Smooth muscle cell (in vitro differentiated cells): ENCODE results near the gene ANKLE2. TPM values are rescaled to one million over a fixed set of nuclear protein-coding genes. Genes with fewer than 3 reads are reported as not detected.
"Not testable (repeated sequence)": the region's sequence is repeated elsewhere in the genome, so short reads cannot be mapped to it uniquely, and the experiment has no call there.

Source experiments
- DNase-seq: peaks from one replicate; lab custom pipeline; 2025; ENCODE audit not compliant: unreplicated experiment; lab: John Stamatoyannopoulos, UW
- H2AFZ ChIP-seq: fragments of 200-600 bp; sonication (generic); 2 replicates; pipeline ENCODE4 v1.6.0; 2016; ENCODE audit warnings: antibody characterized with exemption, low read depth, mild to moderate bottlenecking
- H3F3A ChIP-seq: fragments of 200-600 bp; sonication (generic); 2 replicates; pipeline ENCODE4 v1.6.0; 2017; ENCODE audit warnings: antibody characterized with exemption, low read depth
- H3K27ac ChIP-seq: fragments of 200-600 bp; sonication (generic); 2 replicates; pipeline ENCODE4 v1.5.1; 2016; ENCODE audit warnings: low read depth, mild to moderate bottlenecking
- H3K27me3 ChIP-seq: fragments of 200-600 bp; sonication (generic); 2 replicates; pipeline ENCODE4 v1.6.1; 2016; ENCODE audit warnings: low read depth, mild to moderate bottlenecking
- H3K36me3 ChIP-seq: fragments of 200-600 bp; sonication (generic); 2 replicates; pipeline ENCODE4 v1.5.1; 2016; ENCODE audit warnings: low read depth
- H3K4me1 ChIP-seq: fragments of 200-600 bp; sonication (generic); 2 replicates; pipeline ENCODE4 v1.5.1; 2016; ENCODE audit warnings: low read depth
- H3K4me2 ChIP-seq: fragments of 200-600 bp; sonication (generic); 2 replicates; pipeline ENCODE4 v1.6.0; 2016; ENCODE audit warnings: mild to moderate bottlenecking
- H3K4me3 ChIP-seq: fragments of 200-600 bp; sonication (generic); 2 replicates; pipeline ENCODE4 v1.5.1; 2016; ENCODE audit warnings: mild to moderate bottlenecking
- H3K79me2 ChIP-seq: fragments of 200-600 bp; sonication (generic); 2 replicates; pipeline ENCODE4 v1.6.0; 2016; ENCODE audit warnings: low read depth, mild to moderate bottlenecking
- H3K9ac ChIP-seq: fragments of 200-600 bp; sonication (generic); 2 replicates; pipeline ENCODE4 v1.6.0; 2016; ENCODE audit warnings: low read depth
- H3K9me3 ChIP-seq: fragments of 200-600 bp; sonication (generic); replicated peaks from 2 replicates; pipeline ENCODE4 v1.5.1; 2016; ENCODE audit warnings: low read depth
- H4K20me1 ChIP-seq: fragments of 200-600 bp; sonication (generic); 2 replicates; pipeline ENCODE4 v1.6.0; 2016; ENCODE audit warnings: low read depth
- WGBS: methylation state at CpG from one replicate; pipeline ENCODE4 v1.1.7; 2016; ENCODE audit warnings: low lambda C conversion rate; 5-methylcytosine and 5-hydroxymethylcytosine counted together
- polyA plus RNA-seq: library from polyadenylated mRNA; unstranded; fragments of >200 nt; fragmentation: Nextera tagmentation; extraction: Ambion mirVana; gene quantifications from 2 replicates; pipeline ENCODE4 v1.2.1, GENCODE V29; 2016
- total RNA-seq: library from RNA; depleted of rRNA; stranded (reverse); fragments of >200 nt; gene quantifications from 2 replicates; pipeline ENCODE4 v1.2.3, GENCODE V29; 2014
- TF ChIP-seq, protein P1 (sequence below): fragments of 200-600 bp; sonication (generic); IDR thresholded peaks from 2 replicates; pipeline ENCODE4 v1.5.1; 2017; ENCODE audit warnings: borderline replicate concordance, mild to moderate bottlenecking, antibody characterized with exemption; ENCODE audit not compliant: insufficient read depth, poor library complexity, severe bottlenecking

ANKLE2 gene
- total and polyA plus RNA-seq, 2 experiments from 2014 or later = 56.4 to 94.8 TPM

- no peak overlapping the region for H2AFZ ChIP-seq
- peaks cover 20% of the 10 kb centered on the region for H3K36me3 ChIP-seq
- no peak overlapping the region for H3K9ac ChIP-seq
- H3K79me2 ChIP-seq = no peaks in the 10 kb centered on the region
- peaks cover 79% of the 10 kb centered on the region for H4K20me1 ChIP-seq
- DNase-seq = no peak
- H3K9me3 ChIP-seq = no peaks in the 10 kb centered on the region
- H3K4me1 ChIP-seq = no peaks in the 10 kb centered on the region
- WGBS = 99% methylated on average over 20 of the region's 20 CpGs
- H3K27me3 ChIP-seq = no peaks in the 10 kb centered on the region
- TF ChIP-seq, protein P1, sequence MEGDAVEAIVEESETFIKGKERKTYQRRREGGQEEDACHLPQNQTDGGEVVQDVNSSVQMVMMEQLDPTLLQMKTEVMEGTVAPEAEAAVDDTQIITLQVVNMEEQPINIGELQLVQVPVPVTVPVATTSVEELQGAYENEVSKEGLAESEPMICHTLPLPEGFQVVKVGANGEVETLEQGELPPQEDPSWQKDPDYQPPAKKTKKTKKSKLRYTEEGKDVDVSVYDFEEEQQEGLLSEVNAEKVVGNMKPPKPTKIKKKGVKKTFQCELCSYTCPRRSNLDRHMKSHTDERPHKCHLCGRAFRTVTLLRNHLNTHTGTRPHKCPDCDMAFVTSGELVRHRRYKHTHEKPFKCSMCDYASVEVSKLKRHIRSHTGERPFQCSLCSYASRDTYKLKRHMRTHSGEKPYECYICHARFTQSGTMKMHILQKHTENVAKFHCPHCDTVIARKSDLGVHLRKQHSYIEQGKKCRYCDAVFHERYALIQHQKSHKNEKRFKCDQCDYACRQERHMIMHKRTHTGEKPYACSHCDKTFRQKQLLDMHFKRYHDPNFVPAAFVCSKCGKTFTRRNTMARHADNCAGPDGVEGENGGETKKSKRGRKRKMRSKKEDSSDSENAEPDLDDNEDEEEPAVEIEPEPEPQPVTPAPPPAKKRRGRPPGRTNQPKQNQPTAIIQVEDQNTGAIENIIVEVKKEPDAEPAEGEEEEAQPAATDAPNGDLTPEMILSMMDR = no peak
- H3K4me2 ChIP-seq = no peak overlapping the region
- no peak overlapping the region for H3K4me3 ChIP-seq
- no peak overlapping the region for H3K27ac ChIP-seq
- peaks cover 4% of the 10 kb centered on the region for H3F3A ChIP-seq
These were observed 16.0 kb upstream of the ANKLE2 start for GRCh38 chr12:132777614-132778013.

DNA sequence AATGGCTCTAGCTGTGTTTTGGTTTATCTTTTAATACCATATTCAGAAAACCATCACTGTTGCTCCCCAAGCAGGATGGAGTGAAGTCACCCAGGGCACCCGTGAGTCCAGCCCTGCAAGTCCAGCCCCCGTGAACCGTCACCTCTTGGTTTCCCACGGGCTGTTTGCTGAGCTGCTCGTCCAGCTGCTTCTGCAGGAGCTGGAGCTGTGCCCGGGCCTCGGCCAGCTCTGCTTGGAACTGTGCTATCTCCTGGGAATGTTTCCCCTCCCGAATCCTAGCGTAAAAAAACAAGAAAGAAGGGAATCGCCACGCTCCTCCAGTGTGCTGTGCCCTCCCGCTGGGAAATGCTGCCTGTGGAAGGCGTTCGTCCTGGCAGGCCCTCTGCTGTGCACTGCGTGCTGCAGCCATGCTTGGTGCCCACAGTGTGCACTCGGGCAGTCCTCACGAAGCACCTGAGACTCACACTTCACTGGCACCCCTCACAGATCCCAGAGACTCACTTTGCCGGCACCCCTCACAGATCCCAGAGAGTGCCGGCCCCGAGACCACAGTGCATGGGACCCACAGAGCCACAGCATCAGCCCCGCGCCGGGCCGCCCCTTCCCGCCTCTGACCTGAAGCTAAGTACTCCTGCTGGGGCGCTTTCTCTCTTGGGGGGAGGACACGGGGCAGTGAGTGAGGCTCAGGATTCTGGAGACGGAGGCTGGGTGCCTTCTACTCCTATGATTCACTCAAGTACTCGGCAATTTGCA is 15.4 kb upstream of the ANKLE2 start:
- no peak overlapping the region for H3K27ac ChIP-seq
- no peak for DNase-seq
- H3K4me1 ChIP-seq = no peaks in the 10 kb centered on the region
- peaks cover 16% of the 10 kb centered on the region for H3K36me3 ChIP-seq
- no peaks in the 10 kb centered on the region for H3K27me3 ChIP-seq
- H3K4me2 ChIP-seq = no peak overlapping the region
- H3F3A ChIP-seq = peaks cover 4% of the 10 kb centered on the region
- H4K20me1 ChIP-seq = peaks cover 73% of the 10 kb centered on the region
- H2AFZ ChIP-seq = no peak overlapping the region
- H3K4me3 ChIP-seq = no peak overlapping the region
- 96% methylated on average over 29 of the region's 29 CpGs for WGBS
- TF ChIP-seq, protein P1 = no peak
- no peaks in the 10 kb centered on the region for H3K9me3 ChIP-seq
- H3K9ac ChIP-seq = no peak overlapping the region
- H3K79me2 ChIP-seq = peaks cover 2% of the 10 kb centered on the region

DNA sequence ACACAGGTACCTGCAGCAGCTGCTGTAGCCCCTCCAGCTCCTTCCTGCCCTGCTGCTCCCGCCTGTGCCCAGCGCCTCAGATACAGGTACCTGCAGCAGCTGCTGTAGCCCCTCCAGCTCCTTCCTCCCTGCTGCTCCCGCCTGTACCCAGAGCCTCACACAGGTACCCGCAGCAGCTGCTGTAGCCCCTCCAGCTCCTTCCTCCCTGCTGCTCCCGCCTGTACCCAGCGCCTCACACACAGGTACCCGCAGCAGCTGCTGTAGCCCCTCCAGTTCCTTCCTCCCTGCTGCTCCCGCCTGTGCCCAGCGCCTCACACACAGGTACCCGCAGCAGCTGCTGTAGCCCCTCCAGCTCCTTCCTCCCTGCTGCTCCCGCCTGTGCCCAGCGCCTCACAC is 14.6 kb upstream of the ANKLE2 start:
- H2AFZ ChIP-seq, H3K79me2 ChIP-seq, H3F3A ChIP-seq, H3K27me3 ChIP-seq, H3K4me2 ChIP-seq, H3K9me3 ChIP-seq, DNase-seq, H3K4me3 ChIP-seq, H3K27ac ChIP-seq, H3K4me1 ChIP-seq, H3K9ac ChIP-seq: not testable (repeated sequence)
- 79% methylated on average over 10 of the region's 12 CpGs for WGBS
- Histone ChIP-seq H4K20me1 (peaks cover 74% of the 10 kb centered on the region), H3K36me3 (peaks cover 13% of the 10 kb centered on the region)

- Histone ChIP-seq H3K4me2 (no peak overlapping the region), H3F3A (peaks cover 13% of the 10 kb centered on the region), H3K27me3 (no peaks in the 10 kb centered on the region), H3K36me3 (peaks cover 11% of the 10 kb centered on the region), H3K27ac (no peak overlapping the region), H3K79me2 (peaks cover 4% of the 10 kb centered on the region), H3K9me3 (no peaks in the 10 kb centered on the region), H3K9ac (no peak overlapping the region), H4K20me1 (peaks cover 72% of the 10 kb centered on the region), H2AFZ (no peak overlapping the region), H3K4me1 (no peaks in the 10 kb centered on the region), H3K4me3 (no peak overlapping the region)
- no peak for DNase-seq
- TF ChIP-seq, protein P1 = no peak
- 98% methylated on average over 23 of the region's 24 CpGs for WGBS
These were observed 14.0 kb upstream of the ANKLE2 start for GRCh38 chr12:132775502-132776229.
